H1 (cell line): Measurements from ENCODE around the gene HADHA. TPM values are rescaled to one million over a fixed set of nuclear protein-coding genes. Genes with fewer than 3 reads are reported as not detected.

Experiments
- BCL11A ChIP-seq, 2 experiments: IDR thresholded peaks; one replicate each; pipeline ENCODE4 v1.6.1; 2011; ENCODE audit warnings: low read depth in 2 of 2, low read length in 2 of 2, mild to moderate bottlenecking in 2 of 2
- CHD1 ChIP-seq: IDR thresholded peaks from 2 replicates; pipeline ENCODE4 v1.6.1; 2012; ENCODE audit warnings: low read depth, low read length, improper control_type of control experiment
- CTCF ChIP-seq, 3 experiments: IDR thresholded peaks; 1 replicate in 2 of 3; 2 replicates in 1 of 3; pipeline versions ENCODE4 v1.5.1 to v1.6.1; 2011; ENCODE audit warnings: low read length in 3 of 3, mild to moderate bottlenecking in 3 of 3, inconsistent platforms in 2 of 3, low read depth in 1 of 3, moderate library complexity in 1 of 3; ENCODE audit not compliant: insufficient read depth in 1 of 3; ENCODE audit errors: control extremely low read depth in 1 of 3
- EGR1 ChIP-seq: IDR thresholded peaks from 2 replicates; pipeline ENCODE4 v1.6.1; 2011; ENCODE audit warnings: low read depth, low read length, borderline replicate concordance
- EP300 ChIP-seq, 2 experiments: IDR thresholded peaks; 1 replicate in 1 of 2; 2 replicates in 1 of 2; pipeline ENCODE4 v1.6.1; 2011 to 2012; ENCODE audit warnings: low read depth in 2 of 2, low read length in 2 of 2, mild to moderate bottlenecking in 2 of 2, borderline replicate concordance in 1 of 2, inconsistent platforms in 1 of 2, moderate library complexity in 1 of 2
- GABPA ChIP-seq: IDR thresholded peaks from 2 replicates; pipeline ENCODE4 v1.6.1; 2011; ENCODE audit warnings: mild to moderate bottlenecking, low read length, moderate library complexity, borderline replicate concordance; ENCODE audit not compliant: insufficient read depth
- GTF2F1 ChIP-seq: IDR thresholded peaks from 2 replicates; pipeline ENCODE4 v1.6.1; 2012; ENCODE audit warnings: low read depth, low read length, improper control_type of control experiment, borderline replicate concordance
- NRF1 ChIP-seq: IDR thresholded peaks from 2 replicates; pipeline ENCODE4 v1.6.1; 2011; ENCODE audit warnings: mild to moderate bottlenecking, low read depth, low read length, improper control_type of control experiment
- PHF8 ChIP-seq: fragments of 200-600 bp; sonication (generic); conservative IDR thresholded peaks from 2 replicates; pipeline ENCODE4 v1.7.1; 2012; ENCODE audit warnings: low read depth, mild to moderate bottlenecking, inconsistent platforms, low read length, moderate library complexity
- RAD21 ChIP-seq, 2 experiments: IDR thresholded peaks in 1 of 2; conservative IDR thresholded peaks in 1 of 2; 2 replicates each; pipeline ENCODE4 v1.6.1; 2011; ENCODE audit warnings: low read depth in 2 of 2, low read length in 2 of 2, improper control_type of control experiment in 1 of 2, inconsistent platforms in 1 of 2, mild to moderate bottlenecking in 1 of 2, moderate library complexity in 1 of 2
- RXRA ChIP-seq: IDR thresholded peaks from 2 replicates; pipeline ENCODE4 v1.6.1; 2011; ENCODE audit warnings: low read depth, mild to moderate bottlenecking, low read length, moderate library complexity; ENCODE audit not compliant: insufficient read depth
- SIRT6 ChIP-seq: IDR thresholded peaks from one replicate; pipeline ENCODE4 v1.7.1; 2012; ENCODE audit warnings: low read length, inconsistent platforms
- SP4 ChIP-seq: IDR thresholded peaks from 2 replicates; pipeline ENCODE4 v1.6.1; 2012; ENCODE audit warnings: low read length, inconsistent platforms
- TAF7 ChIP-seq: optimal IDR thresholded peaks from 2 replicates; pipeline ENCODE3; 2011; ENCODE audit warnings: low read depth, mild to moderate bottlenecking, inconsistent platforms, low read length, moderate library complexity, borderline replicate concordance
- TBP ChIP-seq: IDR thresholded peaks from 2 replicates; pipeline ENCODE4 v1.6.1; 2011; ENCODE audit warnings: low read depth, low read length, improper control_type of control experiment
- TCF12 ChIP-seq: IDR thresholded peaks from 2 replicates; pipeline ENCODE4 v1.6.1; 2011; ENCODE audit warnings: low read depth, mild to moderate bottlenecking, low read length
- TEAD4 ChIP-seq: IDR thresholded peaks from 2 replicates; pipeline ENCODE4 v1.6.1; 2012; ENCODE audit warnings: low read depth, low read length, inconsistent platforms, mixed read lengths
- USF2 ChIP-seq: IDR thresholded peaks from 2 replicates; pipeline ENCODE4 v1.6.1; 2011; ENCODE audit warnings: low read length, improper control_type of control experiment
- YY1 ChIP-seq: IDR thresholded peaks from 2 replicates; pipeline ENCODE4 v1.6.1; 2011; ENCODE audit warnings: low read depth, mild to moderate bottlenecking, low read length
- polyA plus RNA-seq, 7 experiments: library from polyadenylated mRNA; depleted of rRNA in 3 of 7; stranded (reverse) in 5 of 7; unstranded in 2 of 7; fragments of >200 nt in 5 of 7; fragments of 200-250 nt in 2 of 7; gene quantifications; 1 replicate in 5 of 7; 2 replicates in 1 of 7; 4 replicates in 1 of 7; pipeline versions ENCODE4 v1.2.1 to v1.2.3, GENCODE V29; 2011 to 2013; ENCODE audit warnings: missing spikeins in 2 of 7, mixed read lengths in 2 of 7
- total RNA-seq: library from RNA; stranded (reverse); fragmentation: NEBNext Ultra II Directional; extraction: Animal tissue kit (Norgen Biotek cat#: 25700); gene quantifications from 2 replicates; pipeline ENCODE4 v1.2.1, GENCODE V29; 2021
- TF ChIP-seq, protein P1 (sequence below): IDR thresholded peaks from 2 replicates; pipeline ENCODE4 v1.6.1; 2011; ENCODE audit warnings: low read depth, mild to moderate bottlenecking, low read length; ENCODE audit not compliant: insufficient read depth

Gene HADHA
- total and polyA plus RNA-seq, 2 of the 8 experiments (the other 6 are each of a cell fraction or from before 2014, with no cell fraction given), result 64.6 to 131 TPM

DNA sequence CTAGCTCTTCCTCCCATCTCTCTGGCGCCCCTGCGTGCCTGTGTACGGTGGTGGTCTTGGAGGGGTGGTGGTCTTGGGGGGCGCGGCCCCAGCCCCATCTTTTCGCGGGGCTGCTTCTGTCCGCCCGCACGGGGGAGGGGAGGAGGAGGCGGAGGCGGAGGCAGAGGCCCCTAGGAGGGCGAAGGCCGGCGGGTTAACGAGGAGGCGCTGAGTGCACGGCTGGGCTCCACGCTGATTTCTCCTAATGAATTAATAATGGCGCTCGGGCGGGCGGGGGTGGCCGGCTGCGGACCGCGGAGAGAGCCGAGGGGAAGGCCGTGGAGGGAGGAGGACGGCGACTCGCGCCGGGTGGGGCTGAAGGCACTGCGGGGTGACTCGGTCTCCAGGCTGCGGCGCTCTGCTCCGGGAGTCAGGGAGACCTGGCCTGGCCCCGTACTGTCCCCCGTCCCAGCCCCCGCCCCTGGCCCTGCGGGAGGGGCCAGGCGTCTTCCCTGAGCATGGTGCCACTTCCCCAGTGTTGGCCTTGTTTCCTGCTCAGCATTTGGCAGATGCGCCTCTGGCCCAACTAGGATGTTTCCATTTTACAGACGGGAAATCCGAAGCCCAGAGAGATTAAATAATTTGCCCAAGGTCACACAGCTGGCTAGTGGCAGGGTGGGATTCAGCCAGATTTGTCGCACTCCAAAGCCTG is 65.5 kb downstream of the HADHA start (continued):
- no peak for TF ChIP-seq CHD1
- no peak for TF ChIP-seq EP300 (IDR thresholded peaks at IDR 0.05; ENCODE audit: borderline replicate concordance in 1 of 2, low read depth in 2 of 2, low read length in 2 of 2)
- TF ChIP-seq CTCF (IDR thresholded peaks at IDR 0.05; ENCODE audit: control extremely low read depth in 1 of 3, insufficient read depth in 1 of 3, low read depth in 1 of 3, low read length in 3 of 3), result no peak
- no peak for TF ChIP-seq TCF12
- 0 out of 2 replicates have a peak, but pooled peaks have one; percentile 24 for TF ChIP-seq PHF8
- TF ChIP-seq GABPA, result 0 out of 2 replicates have a peak, but pooled peaks have one; percentile 12
- no peak for TF ChIP-seq SIRT6
- no peak for TF ChIP-seq SP4
- TF ChIP-seq RXRA, result no peak
- TF ChIP-seq NRF1, result no peak
- 0 out of 2 replicates have a peak, but pooled peaks have one; percentile 13 for TF ChIP-seq YY1
- TF ChIP-seq RAD21 (IDR thresholded peaks at IDR 0.05 in 1 of 2, conservative IDR thresholded peaks at IDR 0.05 in 1 of 2; ENCODE audit: low read depth in 2 of 2, low read length in 2 of 2), result no peak
- no peak for TF ChIP-seq BCL11A (IDR thresholded peaks at IDR 0.05; ENCODE audit: low read depth in 2 of 2, low read length in 2 of 2)
- no peak for TF ChIP-seq TAF7
- no peak for TF ChIP-seq TEAD4
- no peak for TF ChIP-seq USF2
- TF ChIP-seq, protein P1, sequence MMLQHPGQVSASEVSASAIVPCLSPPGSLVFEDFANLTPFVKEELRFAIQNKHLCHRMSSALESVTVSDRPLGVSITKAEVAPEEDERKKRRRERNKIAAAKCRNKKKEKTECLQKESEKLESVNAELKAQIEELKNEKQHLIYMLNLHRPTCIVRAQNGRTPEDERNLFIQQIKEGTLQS, result no peak
- peak; percentile 70; the same call in 1 of the 2 replicates for TF ChIP-seq EGR1
- no peak for TF ChIP-seq TBP
- TF ChIP-seq GTF2F1, result no peak
